ENCODE data around the gene CNTNAP4. TPM values are rescaled to one million over a fixed set of nuclear protein-coding genes. Genes with fewer than 3 reads are reported as not detected.

CNTNAP4 gene
- total RNA-seq, 1 donor from 2014 or later = 13.7 TPM

- no peak for DNase-seq
These were observed 212.9 kb downstream of the CNTNAP4 start for GRCh38 chr16:76490036-76490639.

GRCh38 chr16:76500006-76500405 lies 222.8 kb downstream of the CNTNAP4 start:
- DNase-seq = no peak

- no peak for DNase-seq
These were observed 224.9 kb downstream of the CNTNAP4 start for GRCh38 chr16:76502063-76502462.

- no peak for DNase-seq
These were observed 225.4 kb downstream of the CNTNAP4 start for GRCh38 chr16:76502555-76502954.

- DNase-seq = no peak
These were observed 225.9 kb downstream of the CNTNAP4 start for GRCh38 chr16:76503091-76503490.

GRCh38 chr16:76511203-76511602 lies 234.0 kb downstream of the CNTNAP4 start:
- no peak for DNase-seq

- DNase-seq = no peak
These were observed 241.6 kb downstream of the CNTNAP4 start for GRCh38 chr16:76518781-76519180.

GRCh38 chr16:76524356-76524755 lies 247.2 kb downstream of the CNTNAP4 start:
- DNase-seq = no peak

GRCh38 chr16:76524769-76525168 lies 247.6 kb downstream of the CNTNAP4 start:
- DNase-seq = no peak

GRCh38 chr16:76527244-76527643 lies 250.0 kb downstream of the CNTNAP4 start:
- no peak for DNase-seq

GRCh38 chr16:76529120-76529519 lies 251.9 kb downstream of the CNTNAP4 start:
- DNase-seq = no peak

- no peak for DNase-seq
These were observed 254.0 kb downstream of the CNTNAP4 start for GRCh38 chr16:76531236-76531635.

- DNase-seq = no peak
These were observed 255.2 kb downstream of the CNTNAP4 start for GRCh38 chr16:76532188-76532973.

GRCh38 chr16:76539609-76540008 lies 262.4 kb downstream of the CNTNAP4 start:
- no peak for DNase-seq

GRCh38 chr16:76541070-76541469 lies 263.9 kb downstream of the CNTNAP4 start:
- no peak for DNase-seq

GRCh38 chr16:76565542-76565941 lies 288.3 kb downstream of the CNTNAP4 start:
- no peak for DNase-seq

- no peak for DNase-seq
These were observed 294.6 kb downstream of the CNTNAP4 start for GRCh38 chr16:76571755-76572154.

GRCh38 chr16:76573281-76573680 lies 296.1 kb downstream of the CNTNAP4 start:
- DNase-seq = no peak

- DNase-seq = no peak
These were observed 297.4 kb downstream of the CNTNAP4 start for GRCh38 chr16:76574651-76575050.

GRCh38 chr16:76576526-76576925 lies 299.3 kb downstream of the CNTNAP4 start:
- DNase-seq = no peak

GRCh38 chr16:76577003-76577402 lies 299.8 kb downstream of the CNTNAP4 start:
- no peak for DNase-seq

- DNase-seq = no peak
These were observed 302.2 kb downstream of the CNTNAP4 start for GRCh38 chr16:76579277-76579922.

GRCh38 chr16:76583466-76583865 lies 306.3 kb downstream of the CNTNAP4 start:
- peak; percentile 96 for DNase-seq

Data from tongue (tissue), 2 donors.